Right lobe of liver (tissue), 6 donors: ENCODE data around the gene KRT24. TPM values are rescaled to one million over a fixed set of nuclear protein-coding genes. Genes with fewer than 3 reads are reported as not detected.

Source experiments
- ATAC-seq, 4 donors: fragments of 200-7000 bp; cut with Tn5 transposase; one replicate each; pipeline ENCODE4 v1.9.1; 2020; ENCODE audit warnings: mild to moderate bottlenecking in 4 of 4, moderate library complexity in 4 of 4
- DNase-seq, 3 donors: peaks; one replicate each; pipeline ENCODE4 v3.0.0-alpha.2; 2020
- H3K27ac ChIP-seq, 3 donors: fragments of 200-600 bp; one replicate each; pipeline ENCODE4 v1.8.0; 2022
- H3K27me3 ChIP-seq, 2 donors: fragments of 200-600 bp; one replicate each; pipeline ENCODE4 v1.8.0; 2022
- H3K36me3 ChIP-seq, 4 donors: fragments of 200-600 bp; sonication (generic) in 1 of 4; one replicate each; pipeline versions ENCODE4 v1.5.1 to v1.8.0; 2017 to 2022; ENCODE audit warnings: control low read depth in 1 of 4
- H3K4me1 ChIP-seq, 4 donors: fragments of 200-600 bp; sonication (generic) in 1 of 4; one replicate each; pipeline versions ENCODE4 v1.5.1 to v1.8.0; 2017 to 2022; ENCODE audit warnings: control low read depth in 1 of 4
- H3K4me3 ChIP-seq, 3 donors: fragments of 200-600 bp; one replicate each; pipeline ENCODE4 v1.8.0; 2022
- H3K9me3 ChIP-seq, 4 donors: fragments of 200-600 bp; sonication (generic) in 1 of 4; one replicate each; pipeline versions ENCODE4 v1.5.1 to v1.8.0; 2017 to 2022; ENCODE audit warnings: control low read depth in 1 of 4
- POLR2A ChIP-seq: fragments of 450-650 bp; IDR thresholded peaks from one replicate; pipeline ENCODE4 v1.6.1; 2017; ENCODE audit warnings: antibody characterized with exemption, mild to moderate bottlenecking
- WGBS: methylation state at CpG from one replicate; pipeline ENCODE4 v1.1.6; 2018; ENCODE audit warnings: low coverage, low lambda C conversion rate; ENCODE audit not compliant: insufficient coverage; ENCODE audit errors: missing lambda C conversion rate; 5-methylcytosine and 5-hydroxymethylcytosine counted together
- intact Hi-C, 2 donors: fragments of 100-400 bp; cut with DNase I; formaldehyde crosslinking; loops; one replicate each; pipeline versions ENCODE4 v1.11.2 to v1.14.1; 2022
- total RNA-seq, 6 experiments: library from RNA; depleted of rRNA in 2 of 6; stranded (reverse); fragments of >200 nt in 2 of 6; fragmentation: NEBNext Ultra II Directional in 3 of 6; extraction: Animal tissue kit (Norgen Biotek cat#: 25700) in 3 of 6; gene quantifications; one replicate each; pipeline versions ENCODE4 v1.1.0 to v1.2.4, GENCODE V29; 2016 to 2023
- TF ChIP-seq, protein P1 (sequence below), 4 donors: fragments of 200-600 bp in 3 of 4; fragments of 450-650 bp in 1 of 4; IDR thresholded peaks; one replicate each; pipeline versions ENCODE4 v1.5.1 to v1.8.0; 2016 to 2022; ENCODE audit warnings: antibody characterized with exemption in 4 of 4, mild to moderate bottlenecking in 2 of 4
- donor health status: DM: no; HTN: yes; CAD: no.
- donor health status: DM: no; HTN: no; CAD: no.
- donor health status: DM: no; HTN: no; CAD: no.
- donor health status: DM: no; HTN: yes; CAD: no.
- donor health status: DM: no; HTN: yes; CAD: no.

Gene KRT24
- total RNA-seq, 6 experiments from 2014 or later = not detected

DNA sequence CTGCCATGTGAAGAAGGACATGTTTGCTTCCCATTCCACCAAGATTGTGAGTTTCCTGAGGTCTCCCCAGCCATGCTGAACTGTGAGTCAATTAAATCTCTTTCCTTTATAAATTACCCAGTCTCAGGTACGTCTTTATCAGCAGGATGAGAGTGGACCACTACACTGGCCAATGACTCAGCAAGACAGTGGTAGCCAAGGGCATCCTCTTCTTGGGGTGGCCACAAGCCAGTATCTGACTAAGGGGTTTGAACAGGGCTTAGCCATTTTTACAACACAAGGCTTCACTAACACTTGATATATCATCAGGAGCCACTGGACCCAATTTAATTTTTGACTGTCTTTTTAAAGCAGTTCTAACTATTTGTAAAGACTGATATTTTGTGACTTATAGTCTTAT, 21.1 kb upstream of the KRT24 start:
- H3K27me3 ChIP-seq = no peaks in the 10 kb centered on the region
- 50% methylated on average over 1 of the region's 1 CpG for WGBS
- TF ChIP-seq POLR2A = no peak
- TF ChIP-seq, protein P1, sequence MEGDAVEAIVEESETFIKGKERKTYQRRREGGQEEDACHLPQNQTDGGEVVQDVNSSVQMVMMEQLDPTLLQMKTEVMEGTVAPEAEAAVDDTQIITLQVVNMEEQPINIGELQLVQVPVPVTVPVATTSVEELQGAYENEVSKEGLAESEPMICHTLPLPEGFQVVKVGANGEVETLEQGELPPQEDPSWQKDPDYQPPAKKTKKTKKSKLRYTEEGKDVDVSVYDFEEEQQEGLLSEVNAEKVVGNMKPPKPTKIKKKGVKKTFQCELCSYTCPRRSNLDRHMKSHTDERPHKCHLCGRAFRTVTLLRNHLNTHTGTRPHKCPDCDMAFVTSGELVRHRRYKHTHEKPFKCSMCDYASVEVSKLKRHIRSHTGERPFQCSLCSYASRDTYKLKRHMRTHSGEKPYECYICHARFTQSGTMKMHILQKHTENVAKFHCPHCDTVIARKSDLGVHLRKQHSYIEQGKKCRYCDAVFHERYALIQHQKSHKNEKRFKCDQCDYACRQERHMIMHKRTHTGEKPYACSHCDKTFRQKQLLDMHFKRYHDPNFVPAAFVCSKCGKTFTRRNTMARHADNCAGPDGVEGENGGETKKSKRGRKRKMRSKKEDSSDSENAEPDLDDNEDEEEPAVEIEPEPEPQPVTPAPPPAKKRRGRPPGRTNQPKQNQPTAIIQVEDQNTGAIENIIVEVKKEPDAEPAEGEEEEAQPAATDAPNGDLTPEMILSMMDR (IDR thresholded peaks at IDR 0.05) = no peak
- no peaks in the 10 kb centered on the region for H3K36me3 ChIP-seq
- no peak for ATAC-seq
- no peaks in the 10 kb centered on the region for H3K9me3 ChIP-seq
- DNase-seq = no peak
- no peak overlapping the region for H3K4me3 ChIP-seq
- H3K27ac ChIP-seq = no peak overlapping the region
- peaks cover 0 to 7% (median 0%) of the 10 kb centered on the region in 4 donors for H3K4me1 ChIP-seq
- intact Hi-C loops = no loop called here

DNA sequence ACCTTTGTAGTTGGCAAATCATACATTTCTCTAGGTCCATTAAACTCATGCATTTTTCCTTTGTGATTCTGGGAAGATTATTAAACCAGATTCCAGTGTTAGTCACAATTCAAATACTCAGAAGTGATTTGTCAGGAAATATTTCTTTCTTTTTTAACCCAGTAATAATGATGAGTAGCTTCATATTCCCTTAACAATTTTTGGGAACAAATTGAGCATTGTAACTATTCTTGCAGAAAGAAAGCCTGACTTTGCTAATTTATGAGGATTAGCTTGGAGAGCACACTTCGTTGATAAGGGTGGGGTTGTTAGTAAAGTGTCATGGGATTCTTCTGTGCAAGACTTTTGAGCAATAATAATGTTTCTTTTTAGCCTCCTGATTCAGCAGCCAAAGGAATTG, 18.7 kb upstream of the KRT24 start:
- no peak for DNase-seq
- Histone ChIP-seq H3K36me3 (no peaks in the 10 kb centered on the region), H3K9me3 (no peaks in the 10 kb centered on the region), H3K27ac (no peak overlapping the region), H3K27me3 (no peaks in the 10 kb centered on the region), H3K4me1 (peaks cover 0 to 2% (median 0%) of the 10 kb centered on the region in 4 donors), H3K4me3 (no peak overlapping the region)
- intact Hi-C loops = no loop called here
- no peak for ATAC-seq
- 62% methylated on average over 1 of the region's 1 CpG for WGBS
- no peak for TF ChIP-seq POLR2A
- TF ChIP-seq, protein P1 (IDR thresholded peaks at IDR 0.05) = no peak

DNA sequence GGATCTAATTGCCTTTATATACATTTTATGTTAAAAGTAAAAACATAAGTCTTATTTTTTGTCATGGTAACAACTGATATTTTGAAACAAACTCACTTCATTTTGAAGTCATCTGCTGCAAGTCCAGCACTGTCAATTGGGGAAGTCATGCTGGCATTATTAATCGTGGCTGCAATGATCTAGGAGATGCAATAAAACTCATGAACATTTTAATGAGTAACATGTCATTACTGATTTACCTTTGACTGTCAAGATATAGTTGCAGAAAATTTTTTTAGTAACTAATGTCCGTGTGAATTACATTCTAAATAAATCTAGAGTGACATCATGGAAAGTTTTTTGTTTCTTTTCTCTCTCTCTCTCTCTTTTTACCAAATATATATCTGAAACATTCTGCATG, 17.3 kb upstream of the KRT24 start:
- TF ChIP-seq POLR2A = no peak
- TF ChIP-seq, protein P1 (IDR thresholded peaks at IDR 0.05) = no peak
- H3K36me3 ChIP-seq = no peaks in the 10 kb centered on the region
- no peak for DNase-seq
- H3K27ac ChIP-seq = no peak overlapping the region
- 47% methylated on average over 2 of the region's 2 CpGs for WGBS
- H3K4me3 ChIP-seq = no peak overlapping the region
- H3K27me3 ChIP-seq = no peaks in the 10 kb centered on the region
- no peaks in the 10 kb centered on the region for H3K4me1 ChIP-seq
- intact Hi-C loops = no loop called here
- no peaks in the 10 kb centered on the region for H3K9me3 ChIP-seq
- ATAC-seq = no peak

DNA sequence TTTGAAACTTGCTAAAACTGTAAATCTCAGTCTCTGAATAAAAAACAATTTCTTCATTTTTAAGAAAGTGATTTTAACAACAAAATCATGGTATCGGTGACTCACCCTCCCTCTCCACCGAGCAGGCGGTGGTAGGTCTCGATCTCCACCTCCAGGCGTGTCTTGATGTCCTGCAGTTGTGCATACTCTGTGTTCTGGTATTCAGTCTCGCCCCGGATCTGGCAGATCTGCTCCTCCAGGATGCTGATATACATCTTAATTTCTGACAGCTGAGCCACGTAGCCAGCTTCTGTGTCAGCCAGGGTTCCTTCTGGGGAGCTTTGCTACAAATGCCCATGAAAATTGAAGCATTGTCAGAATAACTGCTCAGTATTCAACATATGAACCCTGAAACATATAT, 15.4 kb upstream of the KRT24 start:
- H3K4me3 ChIP-seq = no peak overlapping the region
- intact Hi-C loops = no loop called here
- no peaks in the 10 kb centered on the region for H3K9me3 ChIP-seq
- no peak for ATAC-seq
- 75% methylated on average over 6 of the region's 8 CpGs for WGBS
- no peaks in the 10 kb centered on the region for H3K4me1 ChIP-seq
- H3K36me3 ChIP-seq = no peaks in the 10 kb centered on the region
- no peak for DNase-seq
- H3K27me3 ChIP-seq = no peaks in the 10 kb centered on the region
- H3K27ac ChIP-seq = no peak overlapping the region
- TF ChIP-seq, protein P1 (IDR thresholded peaks at IDR 0.05) = no peak
- TF ChIP-seq POLR2A = no peak

DNA sequence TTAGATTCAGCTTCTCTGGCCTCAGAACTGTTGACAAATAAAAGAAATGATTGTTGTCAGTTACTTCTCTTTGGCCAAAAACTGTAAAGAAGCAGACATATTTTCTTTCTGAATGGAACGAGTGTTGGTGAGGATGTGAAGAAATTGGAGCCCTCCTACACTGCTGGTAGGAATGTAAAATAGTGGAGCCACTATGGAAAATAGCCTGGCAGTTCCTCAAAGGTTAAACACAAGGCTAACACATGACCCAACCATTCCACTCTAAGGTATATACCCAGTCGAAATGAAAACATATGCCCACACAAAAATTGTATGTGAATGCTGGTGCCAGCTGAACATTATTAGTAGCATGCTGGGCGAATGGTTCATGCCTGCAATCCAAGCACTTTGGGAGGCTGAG, 14.2 kb upstream of the KRT24 start:
- no peaks in the 10 kb centered on the region for H3K36me3 ChIP-seq
- H3K9me3 ChIP-seq = no peaks in the 10 kb centered on the region
- no peaks in the 10 kb centered on the region for H3K4me1 ChIP-seq
- no peak for ATAC-seq
- TF ChIP-seq POLR2A = no peak
- TF ChIP-seq, protein P1 (IDR thresholded peaks at IDR 0.05) = no peak
- no peaks in the 10 kb centered on the region for H3K27me3 ChIP-seq
- intact Hi-C loops = no loop called here
- H3K27ac ChIP-seq = no peak overlapping the region
- 33% methylated on average over 3 of the region's 3 CpGs for WGBS
- DNase-seq = no peak
- H3K4me3 ChIP-seq = no peak overlapping the region
